Left lung (tissue), 10 donors: ENCODE results near the gene SUOX. TPM values are rescaled to one million over a fixed set of nuclear protein-coding genes. Genes with fewer than 3 reads are reported as not detected.

ENCODE experiments used
- ATAC-seq: fragments of 200-7000 bp; cut with Tn5 transposase; one replicate; pipeline ENCODE4 v1.9.1; 2020; ENCODE audit warnings: moderate library complexity
- DNase-seq, 4 donors: peaks; one replicate each; pipeline ENCODE4 v3.0.0-alpha.2; 2013 to 2020
- H3K27ac ChIP-seq, 2 donors: fragments of 200-600 bp; sonication (generic) in 1 of 2; one replicate each; pipeline versions ENCODE4 v1.5.0 to v1.8.0; 2020 to 2021
- H3K27me3 ChIP-seq, 2 donors: fragments of 200-600 bp; sonication (generic) in 1 of 2; one replicate each; pipeline versions ENCODE4 v1.5.0 to v1.8.0; 2020 to 2021
- H3K36me3 ChIP-seq, 2 donors: fragments of 200-600 bp; sonication (generic) in 1 of 2; one replicate each; pipeline versions ENCODE4 v1.5.0 to v1.8.0; 2020 to 2021
- H3K4me1 ChIP-seq, 2 donors: fragments of 200-600 bp; one replicate each; pipeline ENCODE4 v1.8.0; 2021
- H3K4me3 ChIP-seq, 2 donors: fragments of 200-600 bp; sonication (generic) in 1 of 2; one replicate each; pipeline versions ENCODE4 v1.5.0 to v1.8.0; 2020 to 2021; ENCODE audit warnings: mild to moderate bottlenecking in 1 of 2
- H3K9me3 ChIP-seq, 2 donors: fragments of 200-600 bp; sonication (generic) in 1 of 2; one replicate each; pipeline versions ENCODE4 v1.5.0 to v1.8.0; 2020 to 2021
- intact Hi-C, 2 donors: fragments of 100-400 bp; cut with DNase I; formaldehyde crosslinking; loops; one replicate each; pipeline versions ENCODE4 v1.11.2 to v1.14.2; 2022
- polyA plus RNA-seq, 6 donors: library from polyadenylated mRNA; unstranded; fragments of 120-200 nt; gene quantifications; one replicate each; pipeline ENCODE4 v1.2.1, GENCODE V29; 2013; ENCODE audit not compliant: insufficient read length in 6 of 6
- total RNA-seq, 2 donors: library from RNA; stranded (reverse); fragmentation: NEBNext Ultra II Directional; extraction: Animal tissue kit (Norgen Biotek cat#: 25700); gene quantifications; one replicate each; pipeline ENCODE4 v1.2.1, GENCODE V29; 2021
- TF ChIP-seq, protein P1 (sequence below), 2 donors: fragments of 200-600 bp; sonication (generic) in 1 of 2; IDR thresholded peaks; one replicate each; pipeline versions ENCODE4 v1.5.0 to v1.8.0; 2021; ENCODE audit warnings: antibody characterized with exemption in 2 of 2
- donor health status: DM: no; HTN: yes; CAD: no.
- donor health status: DM: no; HTN: no; CAD: no.

The SUOX gene
- total and polyA plus RNA-seq, 8 donors: 26.1 to 49.6 (median 41.2) TPM

DNA sequence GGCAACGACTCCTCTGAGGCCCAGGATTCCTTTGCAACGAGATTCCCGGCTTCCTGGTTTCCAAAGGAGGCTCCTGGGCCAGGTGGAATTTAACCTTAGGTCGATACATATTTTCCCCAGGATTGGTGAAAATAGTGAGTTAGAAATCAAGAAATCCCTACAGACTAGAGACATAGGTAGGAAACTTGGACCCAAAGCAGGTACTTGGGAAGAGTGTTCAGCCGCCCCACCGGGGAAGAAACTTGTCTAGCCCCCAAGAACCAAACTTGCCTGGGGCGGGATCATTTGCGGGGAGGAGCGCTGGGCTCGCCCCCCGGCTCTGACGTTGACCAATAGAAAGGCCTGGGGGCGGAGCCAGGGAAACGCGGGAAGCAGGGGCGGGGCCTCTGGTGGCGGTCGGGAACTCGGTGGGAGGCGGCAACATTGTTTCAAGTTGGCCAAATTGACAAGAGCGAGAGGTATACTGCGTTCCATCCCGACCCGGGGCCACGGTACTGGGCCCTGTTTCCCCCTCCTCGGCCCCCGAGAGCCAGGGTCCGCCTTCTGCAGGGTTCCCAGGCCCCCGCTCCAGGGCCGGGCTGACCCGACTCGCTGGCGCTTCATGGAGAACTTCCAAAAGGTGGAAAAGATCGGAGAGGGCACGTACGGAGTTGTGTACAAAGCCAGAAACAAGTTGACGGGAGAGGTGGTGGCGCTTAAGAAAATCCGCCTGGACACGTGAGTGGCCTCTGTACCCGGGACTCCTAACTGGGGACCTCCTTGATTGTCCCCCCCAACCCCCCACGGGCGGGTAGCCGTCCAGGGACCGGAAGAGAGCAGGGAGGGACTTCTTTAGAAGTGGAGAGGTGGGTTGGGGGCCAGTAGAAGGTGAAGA, 30.4 kb upstream of the SUOX start, which contains the start of gene CDK2:
Gene CDK2, plus strand, starts transcription at position 423 of the 874 bp plus-strand sequence. Its CDS starts 179 bp downstream, at position 602.
- peak within 1 kb of the TSS; percentile 83 to 84 for H3K27ac ChIP-seq
- peak; percentile 98 for ATAC-seq
- TF ChIP-seq, protein P1, sequence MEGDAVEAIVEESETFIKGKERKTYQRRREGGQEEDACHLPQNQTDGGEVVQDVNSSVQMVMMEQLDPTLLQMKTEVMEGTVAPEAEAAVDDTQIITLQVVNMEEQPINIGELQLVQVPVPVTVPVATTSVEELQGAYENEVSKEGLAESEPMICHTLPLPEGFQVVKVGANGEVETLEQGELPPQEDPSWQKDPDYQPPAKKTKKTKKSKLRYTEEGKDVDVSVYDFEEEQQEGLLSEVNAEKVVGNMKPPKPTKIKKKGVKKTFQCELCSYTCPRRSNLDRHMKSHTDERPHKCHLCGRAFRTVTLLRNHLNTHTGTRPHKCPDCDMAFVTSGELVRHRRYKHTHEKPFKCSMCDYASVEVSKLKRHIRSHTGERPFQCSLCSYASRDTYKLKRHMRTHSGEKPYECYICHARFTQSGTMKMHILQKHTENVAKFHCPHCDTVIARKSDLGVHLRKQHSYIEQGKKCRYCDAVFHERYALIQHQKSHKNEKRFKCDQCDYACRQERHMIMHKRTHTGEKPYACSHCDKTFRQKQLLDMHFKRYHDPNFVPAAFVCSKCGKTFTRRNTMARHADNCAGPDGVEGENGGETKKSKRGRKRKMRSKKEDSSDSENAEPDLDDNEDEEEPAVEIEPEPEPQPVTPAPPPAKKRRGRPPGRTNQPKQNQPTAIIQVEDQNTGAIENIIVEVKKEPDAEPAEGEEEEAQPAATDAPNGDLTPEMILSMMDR (IDR thresholded peaks at IDR 0.05): no peak
- no peaks in the 10 kb centered on the region for H3K9me3 ChIP-seq
- H3K36me3 ChIP-seq: peaks cover 0 to 8% of the 10 kb centered on the region in 2 donors
- H3K4me1 ChIP-seq: peaks cover 6 to 28% of the 10 kb centered on the region in 2 donors
- DNase-seq: peak; percentile 85 to 95 (median 92)
- no peaks in the 10 kb centered on the region for H3K27me3 ChIP-seq
- intact Hi-C loops: no loop called here
- peak within 1 kb of the TSS; percentile 75 to 90 for H3K4me3 ChIP-seq

DNA sequence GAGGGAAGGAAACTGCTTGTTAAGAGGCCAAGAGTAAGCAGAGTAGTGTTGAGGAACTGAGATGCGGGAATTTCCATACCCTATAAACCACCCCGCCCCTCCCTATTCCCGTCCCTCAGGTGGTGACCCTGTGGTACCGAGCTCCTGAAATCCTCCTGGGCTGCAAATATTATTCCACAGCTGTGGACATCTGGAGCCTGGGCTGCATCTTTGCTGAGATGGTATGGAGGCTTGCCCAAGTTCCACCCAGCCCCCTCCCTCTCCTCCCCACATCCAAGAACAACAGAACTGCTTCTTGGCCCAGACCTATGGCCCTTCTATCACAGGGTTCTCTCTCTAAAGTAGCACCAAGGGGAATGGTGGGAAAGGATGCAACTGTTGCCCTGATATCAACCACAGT, 27.7 kb upstream of the SUOX start:
- TF ChIP-seq, protein P1 (IDR thresholded peaks at IDR 0.05): no peak
- peak in 1 of 4 donors; percentile 24 for DNase-seq
- no peak overlapping the region for H3K27ac ChIP-seq
- peaks cover 6 to 40% of the 10 kb centered on the region in 2 donors for H3K4me1 ChIP-seq
- H3K27me3 ChIP-seq: no peaks in the 10 kb centered on the region
- no peaks in the 10 kb centered on the region for H3K9me3 ChIP-seq
- ATAC-seq: no peak
- intact Hi-C loops: no loop called here
- H3K36me3 ChIP-seq: peaks cover 0 to 8% of the 10 kb centered on the region in 2 donors
- no peak overlapping the region for H3K4me3 ChIP-seq

DNA sequence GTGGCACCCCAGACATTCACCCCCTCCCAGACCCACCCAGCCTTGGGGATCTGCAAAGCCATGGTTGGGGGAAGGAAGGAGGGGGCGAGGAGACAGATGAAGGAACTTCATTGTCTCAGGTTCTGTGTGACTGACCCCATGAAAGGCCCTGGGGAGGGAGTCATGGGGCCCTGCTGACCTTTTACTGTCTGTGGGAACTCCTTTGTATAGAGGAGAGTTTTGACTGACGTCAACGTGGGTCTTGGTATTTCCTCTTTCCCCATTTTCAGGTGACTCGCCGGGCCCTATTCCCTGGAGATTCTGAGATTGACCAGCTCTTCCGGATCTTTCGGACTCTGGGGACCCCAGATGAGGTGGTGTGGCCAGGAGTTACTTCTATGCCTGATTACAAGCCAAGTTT, 26.3 kb upstream of the SUOX start:
- intact Hi-C loops: no loop called here
- no peaks in the 10 kb centered on the region for H3K9me3 ChIP-seq
- TF ChIP-seq, protein P1 (IDR thresholded peaks at IDR 0.05): no peak
- H3K27ac ChIP-seq: no peak overlapping the region
- ATAC-seq (no peak), DNase-seq (no peak)
- no peaks in the 10 kb centered on the region for H3K27me3 ChIP-seq
- peaks cover 5 to 51% of the 10 kb centered on the region in 2 donors for H3K4me1 ChIP-seq
- no peak overlapping the region for H3K4me3 ChIP-seq
- H3K36me3 ChIP-seq: peaks cover 0 to 8% of the 10 kb centered on the region in 2 donors

DNA sequence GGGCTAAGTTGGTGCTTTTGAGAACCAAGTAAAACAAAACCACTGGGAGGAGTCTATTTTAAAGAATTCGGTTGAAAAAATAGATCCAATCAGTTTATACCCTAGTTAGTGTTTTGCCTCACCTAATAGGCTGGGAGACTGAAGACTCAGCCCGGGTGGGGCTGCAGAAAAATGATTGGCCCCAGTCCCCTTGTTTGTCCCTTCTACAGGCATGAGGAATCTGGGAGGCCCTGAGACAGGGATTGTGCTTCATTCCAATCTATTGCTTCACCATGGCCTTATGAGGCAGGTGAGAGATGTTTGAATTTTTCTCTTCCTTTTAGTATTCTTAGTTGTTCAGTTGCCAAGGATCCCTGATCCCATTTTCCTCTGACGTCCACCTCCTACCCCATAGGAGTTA, 25.0 kb upstream of the SUOX start:
- peak; percentile 5 for ATAC-seq
- peak overlapping the region in 1 of 2 donors; percentile 98 for H3K4me3 ChIP-seq
- intact Hi-C loops: no loop called here

DNA sequence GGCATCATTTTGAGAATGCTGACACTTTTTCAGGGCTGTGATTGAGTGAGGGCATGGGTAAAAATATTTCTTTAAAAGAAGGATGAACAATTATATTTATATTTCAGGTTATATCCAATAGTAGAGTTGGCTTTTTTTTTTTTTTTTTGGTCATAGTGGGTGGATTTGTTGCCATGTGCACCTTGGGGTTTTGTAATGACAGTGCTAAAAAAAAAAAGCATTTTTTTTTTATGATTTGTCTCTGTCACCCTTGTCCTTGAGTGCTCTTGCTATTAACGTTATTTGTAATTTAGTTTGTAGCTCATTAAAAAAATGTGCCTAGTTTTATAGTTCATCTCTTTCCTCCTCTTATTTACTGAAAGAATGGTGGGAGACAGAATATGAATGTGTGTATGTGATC, 24.6 kb upstream of the SUOX start:
- Histone ChIP-seq H3K27me3 (no peaks in the 10 kb centered on the region), H3K4me1 (peaks cover 0 to 57% of the 10 kb centered on the region in 2 donors), H3K4me3 (peak overlapping the region; percentile 42 to 98), H3K27ac (peak overlapping the region; percentile 96 to 98), H3K9me3 (no peaks in the 10 kb centered on the region), H3K36me3 (peaks cover 0 to 8% of the 10 kb centered on the region in 2 donors)
- intact Hi-C loops: no loop called here
- DNase-seq (no peak), ATAC-seq (no peak)
- TF ChIP-seq, protein P1 (IDR thresholded peaks at IDR 0.05): no peak

More for the DNA sequence above, 25.0 kb upstream of the SUOX start:
- TF ChIP-seq, protein P1 (IDR thresholded peaks at IDR 0.05): no peak
- no peaks in the 10 kb centered on the region for H3K27me3 ChIP-seq
- H3K36me3 ChIP-seq: peaks cover 0 to 8% of the 10 kb centered on the region in 2 donors
- no peaks in the 10 kb centered on the region for H3K9me3 ChIP-seq
- no peak for DNase-seq
- peak overlapping the region; percentile 96 to 98 for H3K27ac ChIP-seq
- peaks cover 0 to 57% of the 10 kb centered on the region in 2 donors for H3K4me1 ChIP-seq
